GM21423 (cell line): ENCODE data around the gene GCKR.

Experiments used
- ATAC-seq: cut with Tn5 transposase; IDR thresholded peaks from one replicate; pipeline ENCODE4 v1.9.1; 2021; ENCODE audit warnings: mild to moderate bottlenecking, moderate library complexity; ENCODE audit not compliant: unreplicated experiment

The GCKR gene

DNA sequence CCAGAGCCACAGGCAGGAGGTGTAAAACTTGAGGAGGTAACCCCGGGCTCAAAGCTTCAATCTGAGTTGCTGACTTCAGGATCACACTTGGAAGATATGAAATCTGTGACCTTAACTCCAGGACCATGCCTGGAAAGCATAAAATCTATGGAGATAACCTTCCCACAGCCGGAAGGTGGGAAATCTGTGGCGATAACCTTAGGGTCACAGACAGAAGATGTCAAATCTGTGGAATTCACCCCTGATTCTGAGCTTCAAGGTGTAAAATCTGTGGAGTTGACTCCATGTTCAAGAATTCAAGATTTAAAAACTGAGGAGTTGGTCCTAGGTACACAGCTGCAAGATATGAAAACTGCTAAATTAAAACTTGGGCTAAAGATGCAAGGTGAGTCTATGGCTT lies 74.6 kb downstream of the GCKR start:
- no peak for ATAC-seq

DNA sequence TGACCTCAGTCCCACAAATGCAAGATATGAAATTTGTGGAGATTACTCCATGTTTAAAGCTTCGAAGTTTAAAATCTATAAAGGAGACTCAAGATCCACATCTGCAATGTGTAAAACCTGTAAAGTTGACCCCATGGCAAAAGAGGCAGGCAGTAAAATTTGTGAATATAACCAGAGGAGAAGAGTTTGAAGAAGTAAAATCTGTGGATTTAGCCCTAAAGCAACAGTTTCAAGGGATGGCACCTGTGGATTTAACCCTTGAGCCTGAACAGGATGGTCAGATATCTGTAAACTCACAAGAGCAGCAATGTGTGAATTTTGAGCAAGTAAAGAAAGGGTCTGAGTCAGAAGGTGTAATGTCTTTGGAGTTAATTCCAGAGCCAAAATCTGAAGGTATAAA lies 75.0 kb downstream of the GCKR start:
- ATAC-seq = no peak

DNA sequence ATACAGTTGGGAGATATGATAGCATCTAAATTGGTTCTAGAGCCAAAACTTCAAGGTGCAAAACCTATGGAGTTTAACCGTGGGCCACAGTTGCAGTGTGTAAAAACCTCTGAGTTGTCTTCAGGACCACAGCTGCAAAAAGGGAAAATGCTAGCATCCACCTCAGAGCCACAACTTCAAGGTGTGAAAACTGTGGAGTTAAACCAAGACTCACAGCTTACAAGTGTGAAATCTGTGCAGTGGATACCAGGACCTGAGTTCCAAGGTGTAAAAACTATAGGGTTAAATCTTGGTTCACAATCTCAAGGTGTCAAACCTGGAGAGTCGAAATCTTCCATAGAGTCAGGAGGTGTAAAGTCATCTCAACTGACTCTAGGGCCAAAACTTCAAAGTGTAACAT lies 75.8 kb downstream of the GCKR start:
- no peak for ATAC-seq

DNA sequence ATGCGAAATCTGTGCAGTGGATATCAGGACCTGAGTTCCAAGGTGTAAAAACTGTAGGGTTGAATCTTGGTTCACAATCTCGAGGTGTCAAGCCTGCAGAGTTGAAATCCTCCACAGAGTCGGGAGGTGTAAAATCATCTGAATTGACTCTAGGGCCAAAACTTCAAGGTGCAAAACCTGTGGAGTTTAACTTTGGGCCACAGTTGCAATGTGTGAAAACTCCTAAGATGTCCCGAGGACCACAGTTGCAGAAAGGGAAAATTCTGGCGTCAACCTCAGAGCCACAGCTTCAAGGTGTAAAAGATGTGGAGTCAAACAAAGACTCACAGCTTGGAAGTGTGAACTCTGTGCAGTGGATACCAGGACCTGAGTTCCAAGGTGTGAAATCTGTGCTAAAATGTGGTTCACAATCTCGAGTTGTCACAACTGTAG lies 76.4 kb downstream of the GCKR start:
- ATAC-seq = no peak
